GM21723 (cell line): ENCODE measurements around the gene MIA3.
A peak's percentile ranks its signal among the peaks of the same experiment; 100 is the strongest.

ENCODE experiments used
- ATAC-seq: cut with Tn5 transposase; IDR thresholded peaks from one replicate; pipeline ENCODE4 v1.9.1; 2021; ENCODE audit warnings: mild to moderate bottlenecking, moderate library complexity; ENCODE audit not compliant: unreplicated experiment

Gene MIA3

DNA sequence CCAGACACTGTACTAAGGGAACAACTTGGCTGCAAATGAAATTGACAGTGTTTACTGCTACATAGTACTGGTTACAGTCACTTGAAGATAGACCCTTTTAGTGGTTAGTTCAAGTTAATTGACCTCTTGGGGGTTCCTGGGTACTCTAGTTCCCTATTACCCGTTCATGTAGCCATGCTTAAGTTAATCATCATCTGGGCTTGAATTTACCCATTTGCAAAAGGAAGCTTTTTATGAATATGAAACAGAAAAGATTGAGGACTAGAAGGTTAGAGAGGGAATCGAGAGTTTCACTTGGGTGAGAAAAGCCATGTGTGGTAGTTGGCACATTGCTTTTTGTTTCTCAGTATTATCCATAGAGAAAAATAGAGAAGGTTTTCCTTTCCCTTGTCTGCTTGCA lies 2.7 kb downstream of the MIA3 start:
- no peak for ATAC-seq

DNA sequence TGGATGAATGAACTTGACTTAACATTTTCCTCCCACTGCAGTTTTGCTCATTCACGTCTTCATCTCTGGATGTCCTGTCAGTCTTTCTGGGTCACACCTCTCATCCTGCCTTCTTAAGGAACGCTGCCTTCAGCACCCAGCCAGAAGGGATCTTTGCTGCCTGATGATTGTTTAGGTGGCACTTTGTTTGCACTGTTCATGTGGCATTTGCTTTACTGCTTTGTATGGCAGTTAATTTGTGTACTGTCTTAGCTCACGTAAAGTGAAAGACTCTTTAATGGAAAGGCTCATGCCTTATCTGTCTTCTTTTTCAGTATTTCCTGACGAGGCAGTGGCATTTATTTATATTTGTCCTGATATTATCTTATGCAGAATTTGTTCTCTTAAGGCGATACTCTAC lies 4.9 kb downstream of the MIA3 start:
- no peak for ATAC-seq

DNA sequence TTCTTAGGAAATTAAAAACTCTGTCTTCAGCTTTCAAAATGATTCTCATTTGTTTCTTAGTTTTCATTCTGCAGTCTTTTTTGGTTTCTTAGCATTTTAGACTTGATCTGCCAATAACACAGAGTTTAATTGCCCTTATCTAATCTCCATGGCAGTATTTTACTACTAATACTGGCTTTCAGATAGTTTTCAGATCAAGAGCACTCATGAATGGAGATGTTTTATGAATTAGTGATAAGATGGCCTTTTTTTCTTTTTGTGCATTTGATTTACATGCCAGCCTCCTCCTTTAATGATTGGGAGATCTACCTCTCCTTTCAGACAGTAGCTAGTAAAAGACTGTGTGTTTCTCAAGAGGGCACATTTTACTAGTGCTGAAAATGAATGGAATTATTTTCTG lies 5.6 kb downstream of the MIA3 start:
- no peak for ATAC-seq

DNA sequence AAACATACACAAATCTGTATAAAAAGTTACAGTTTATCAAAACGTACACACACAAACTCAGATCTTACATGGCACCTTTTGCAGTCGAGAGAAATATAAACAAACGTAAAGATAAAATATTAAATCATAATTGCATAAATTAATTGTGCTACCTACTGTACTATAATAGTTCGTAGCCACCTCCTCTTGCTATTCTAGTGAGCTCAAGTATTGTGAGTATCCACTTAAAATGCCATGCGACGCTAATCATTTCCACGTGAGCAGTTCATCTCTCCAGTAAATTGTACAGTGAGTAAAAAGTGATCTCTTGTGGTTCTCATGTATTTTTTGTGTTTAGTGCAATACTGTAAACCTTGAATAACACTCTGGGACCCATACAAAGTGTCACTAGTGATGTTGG lies 6.3 kb downstream of the MIA3 start:
- ATAC-seq = no peak

DNA sequence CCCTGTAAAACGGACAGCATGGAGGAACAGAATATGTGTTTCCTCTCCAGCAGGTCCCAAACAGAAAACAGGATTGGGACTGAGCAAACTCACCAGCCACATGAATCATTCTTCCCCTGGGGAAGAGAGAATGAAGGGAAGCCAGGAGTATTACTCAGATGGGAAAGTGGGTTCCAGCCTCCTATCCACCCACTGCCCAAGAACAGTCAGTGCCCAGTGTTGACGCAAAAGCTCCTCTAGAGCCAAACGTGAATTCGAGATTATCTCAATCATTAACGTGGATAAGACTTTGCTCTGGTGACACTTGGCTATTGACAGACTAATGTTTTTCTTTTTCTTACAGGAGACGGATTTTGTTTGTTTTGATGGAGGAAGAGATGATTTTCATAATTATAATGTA lies 9.3 kb downstream of the MIA3 start:
- ATAC-seq = no peak

DNA sequence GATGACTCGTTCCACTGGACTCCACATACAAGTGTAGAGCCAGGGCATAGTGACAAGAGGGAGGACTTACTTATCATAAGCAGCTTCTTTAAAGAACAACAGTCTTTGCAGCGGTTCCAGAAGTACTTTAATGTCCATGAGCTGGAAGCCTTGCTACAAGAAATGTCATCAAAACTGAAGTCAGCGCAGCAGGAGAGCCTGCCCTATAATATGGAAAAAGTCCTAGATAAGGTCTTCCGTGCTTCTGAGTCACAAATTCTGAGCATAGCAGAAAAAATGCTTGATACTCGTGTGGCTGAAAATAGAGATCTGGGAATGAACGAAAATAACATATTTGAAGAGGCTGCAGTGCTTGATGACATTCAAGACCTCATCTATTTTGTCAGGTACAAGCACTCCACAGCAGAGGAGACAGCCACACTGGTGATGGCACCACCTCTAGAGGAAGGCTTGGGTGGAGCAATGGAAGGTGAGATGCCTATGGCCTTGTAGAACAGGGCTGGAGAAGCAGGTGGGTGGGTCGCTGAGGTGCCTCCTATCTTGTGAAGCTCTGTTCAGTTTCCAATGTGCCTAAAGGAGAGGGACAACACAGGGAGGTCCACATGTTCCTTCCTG lies 12.1 kb downstream of the MIA3 start:
- no peak for ATAC-seq

DNA sequence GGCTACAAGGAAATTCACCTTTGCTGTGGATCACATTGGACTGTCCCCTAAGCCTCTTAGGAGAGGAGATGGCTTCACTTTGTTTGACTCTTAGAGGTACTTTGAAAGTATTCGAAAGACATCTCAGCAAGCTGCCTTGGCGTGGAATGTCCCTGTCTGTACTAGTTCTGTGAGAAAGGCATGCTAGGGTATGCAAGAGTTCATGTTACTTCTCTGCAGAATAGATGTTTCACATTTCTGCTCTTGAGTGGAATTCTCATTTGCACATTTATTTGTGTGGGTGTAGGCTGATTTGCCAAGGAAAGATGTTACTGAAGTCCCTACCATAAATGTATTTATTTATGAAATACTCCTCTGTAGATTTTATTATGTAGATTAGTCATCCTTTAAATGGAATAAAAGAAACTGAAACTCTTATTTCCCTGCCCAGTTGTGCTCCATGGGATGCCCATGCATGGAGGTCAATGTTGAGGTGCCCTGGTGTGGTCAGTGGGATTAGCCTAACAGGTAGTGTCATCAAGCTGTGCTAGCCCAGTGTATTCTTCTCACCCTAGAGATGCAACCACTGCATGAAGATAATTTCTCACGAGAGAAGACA lies 13.8 kb downstream of the MIA3 start:
- no peak for ATAC-seq

DNA sequence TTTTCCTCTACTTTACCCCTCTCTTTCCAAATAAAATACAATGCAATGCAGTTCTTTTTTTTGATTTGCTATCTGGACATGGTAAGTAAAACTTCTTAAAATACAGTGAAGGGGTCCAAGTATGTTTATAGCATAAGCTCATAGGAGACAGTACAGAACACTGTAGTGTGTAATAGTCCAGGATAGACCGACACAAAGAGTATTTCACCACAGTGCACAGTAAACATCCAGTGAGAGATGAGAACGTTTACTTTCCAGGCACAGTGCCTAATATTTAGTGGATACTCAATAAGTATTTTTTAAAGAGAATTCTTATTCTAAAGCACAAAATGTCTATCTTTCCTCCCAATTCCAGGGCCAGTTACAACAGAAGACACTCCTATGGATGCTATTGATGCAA lies 14.9 kb downstream of the MIA3 start:
- no peak for ATAC-seq

DNA sequence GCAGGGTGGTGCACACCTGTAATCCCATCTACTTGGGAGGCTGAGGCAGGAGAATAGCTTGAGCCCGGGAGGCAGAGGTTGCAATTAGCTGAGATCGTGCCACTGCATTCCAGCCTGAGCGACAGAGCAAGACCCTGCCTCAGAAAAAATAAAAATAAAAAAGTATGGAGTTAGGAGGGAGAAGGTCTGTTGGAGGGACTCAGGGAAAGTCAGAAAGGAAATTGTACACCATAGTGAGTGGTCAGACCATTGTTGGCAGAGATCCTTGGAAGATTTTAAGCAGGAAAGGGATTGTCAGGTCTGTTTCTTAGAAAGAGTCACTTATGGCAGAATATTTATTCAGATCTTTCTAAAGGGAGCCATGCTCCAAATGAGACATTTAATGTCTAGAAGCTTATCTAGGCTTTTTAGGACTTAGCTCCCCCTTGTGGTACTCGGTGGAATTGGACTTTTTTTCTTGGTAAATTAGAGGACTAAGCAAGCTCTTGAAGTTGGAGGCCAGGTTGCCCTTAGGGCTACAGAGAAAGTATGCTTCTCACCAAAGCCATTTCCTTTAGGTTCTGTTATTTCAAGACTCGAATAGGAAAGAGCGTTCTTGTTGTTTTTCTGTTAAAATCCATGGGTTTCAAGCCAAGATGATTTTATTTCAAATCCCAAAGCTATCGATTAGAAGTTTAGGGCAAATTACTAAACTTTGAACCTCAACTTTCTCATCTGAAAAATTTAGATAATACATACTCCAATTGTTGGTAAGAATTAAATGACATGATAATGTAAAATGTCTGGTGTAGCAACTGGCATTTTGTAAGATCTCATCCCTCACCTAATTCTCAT lies 16.5 kb downstream of the MIA3 start:
- ATAC-seq = peak; percentile 95

DNA sequence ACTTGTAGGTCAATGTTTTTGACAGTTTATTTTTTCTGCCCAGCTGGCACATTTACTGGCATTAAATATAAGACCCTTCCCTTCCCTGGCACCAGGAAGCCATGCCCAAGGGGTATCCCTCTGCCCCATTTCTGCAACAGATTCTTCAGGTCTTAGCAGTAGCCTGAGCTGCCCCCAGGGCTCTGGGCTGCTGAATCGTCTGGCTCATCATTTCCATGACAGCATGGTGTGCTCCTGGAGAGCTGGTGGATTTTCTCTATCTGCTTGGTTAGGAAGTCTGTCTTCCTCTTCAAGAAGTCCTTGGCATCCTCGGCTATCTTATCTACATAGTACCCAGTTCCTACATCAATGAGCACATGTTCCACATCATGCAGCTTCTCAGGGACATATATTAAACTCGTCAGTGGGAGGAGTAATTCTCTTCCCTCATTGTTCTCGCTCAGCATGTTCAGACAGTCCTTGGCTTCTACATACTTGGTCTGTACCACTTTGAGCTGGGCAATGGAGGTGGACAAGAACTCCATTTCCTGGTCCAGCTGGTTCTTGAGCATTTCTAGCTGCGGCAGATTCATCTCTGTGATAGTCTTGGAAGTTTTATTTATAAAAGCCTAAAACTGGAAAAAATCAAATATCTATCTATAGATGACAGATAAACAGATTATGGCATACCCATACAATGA lies 23.5 kb downstream of the MIA3 start:
- ATAC-seq = no peak

DNA sequence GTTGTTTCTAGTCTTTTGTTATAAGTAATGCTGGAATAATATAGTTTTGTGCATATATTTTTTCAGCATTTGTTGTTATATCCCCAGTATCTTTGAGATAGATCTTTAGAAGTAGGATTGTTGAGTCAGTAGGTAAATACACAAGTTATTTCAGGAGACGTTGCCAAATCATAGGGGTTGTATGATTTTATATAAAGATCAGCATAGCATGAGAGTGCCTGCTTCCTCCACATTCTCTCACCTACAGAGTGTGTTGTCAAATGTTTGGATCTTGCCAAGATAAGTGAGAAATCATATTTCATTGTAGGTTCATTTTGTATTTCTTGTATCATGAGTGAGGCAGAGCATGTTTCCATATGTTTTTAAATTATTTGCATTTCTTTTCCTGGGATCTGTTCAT lies 24.6 kb downstream of the MIA3 start:
- no peak for ATAC-seq

DNA sequence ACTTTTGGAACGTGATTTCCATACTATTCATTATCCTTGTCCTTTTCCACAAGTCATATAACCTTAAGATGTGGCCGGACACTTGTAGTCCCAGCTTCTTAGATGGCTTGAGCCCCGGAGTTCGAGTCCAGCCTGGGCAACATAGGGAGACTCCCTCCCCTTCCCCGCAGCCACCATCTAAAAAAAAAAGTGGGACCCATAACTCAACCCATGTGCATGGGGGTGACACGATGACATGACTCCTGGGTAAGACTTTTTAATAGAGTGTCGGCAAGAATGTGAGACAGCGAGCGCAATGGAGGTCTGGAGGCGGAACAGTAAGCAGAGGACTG lies 25.7 kb downstream of the MIA3 start:
- no peak for ATAC-seq

DNA sequence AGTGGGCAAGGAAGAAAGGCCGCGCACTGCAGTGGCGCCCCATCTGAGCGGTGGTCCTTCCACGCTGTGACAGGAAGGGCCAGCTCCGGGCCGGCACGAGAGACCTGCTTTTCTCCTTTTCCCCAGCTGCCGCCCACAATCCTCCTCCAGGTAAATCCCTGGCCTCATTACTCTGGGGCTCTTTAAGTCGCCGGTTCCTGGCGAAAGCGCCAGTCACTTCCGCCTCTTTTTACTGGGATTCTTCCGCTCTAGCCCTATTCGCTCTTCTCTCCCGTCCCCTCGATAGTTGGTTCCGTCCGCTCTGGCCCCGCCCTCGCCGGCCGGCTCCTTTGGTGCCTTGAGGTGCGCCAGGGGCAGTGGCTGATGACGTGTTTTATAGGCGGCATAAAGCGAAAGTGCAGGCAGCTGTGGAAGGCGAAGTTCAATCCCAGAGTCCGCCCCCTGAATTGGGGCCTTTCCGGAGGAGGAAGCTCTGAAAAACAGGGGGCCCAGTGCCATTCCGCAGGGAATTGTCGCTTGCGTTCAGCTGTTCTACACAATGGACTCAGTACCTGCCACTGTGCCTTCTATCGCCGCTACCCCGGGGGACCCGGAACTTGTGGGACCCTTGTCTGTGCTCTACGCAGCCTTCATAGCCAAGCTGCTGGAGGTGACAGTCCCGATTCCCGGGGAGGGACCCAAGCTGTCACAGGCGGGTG lies 26.2 kb downstream of the MIA3 start:
- ATAC-seq = peak; percentile 96

DNA sequence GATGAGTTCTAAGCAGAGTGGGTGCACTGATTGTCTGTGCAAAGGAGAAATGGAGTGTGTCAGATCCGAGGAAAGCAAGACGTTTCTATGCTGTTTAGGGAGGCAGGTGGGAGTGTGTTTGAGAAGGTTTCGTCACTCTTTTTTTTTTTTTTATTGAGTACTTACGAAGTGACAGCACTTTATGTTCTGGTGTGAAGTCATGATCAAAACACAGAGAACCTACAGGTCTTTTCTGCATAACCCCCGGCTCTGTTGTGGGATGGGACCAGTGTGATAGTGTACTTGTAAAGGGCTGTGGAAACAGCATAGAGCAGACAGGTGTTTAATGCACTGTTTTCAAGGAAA lies 26.7 kb downstream of the MIA3 start:
- ATAC-seq = no peak

DNA sequence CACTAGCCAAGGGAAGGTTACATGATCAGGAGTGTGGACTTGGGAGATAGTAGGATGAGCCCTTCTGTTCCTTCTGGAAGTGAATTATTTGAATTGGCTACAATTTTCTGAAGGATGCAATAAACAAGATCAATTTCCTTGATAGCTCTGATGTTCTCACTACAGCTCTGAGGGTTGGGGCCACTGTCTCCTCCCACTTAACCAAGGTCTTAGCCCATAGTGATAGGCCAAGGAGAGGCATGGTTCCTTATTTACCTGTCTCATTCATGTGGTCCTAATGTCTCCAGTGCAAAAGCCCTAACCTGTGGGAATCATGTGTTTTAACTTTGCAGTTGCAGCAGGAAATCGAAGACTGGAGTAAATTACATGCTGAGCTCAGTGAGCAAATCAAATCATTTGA lies 34.8 kb downstream of the MIA3 start:
- ATAC-seq = no peak

DNA sequence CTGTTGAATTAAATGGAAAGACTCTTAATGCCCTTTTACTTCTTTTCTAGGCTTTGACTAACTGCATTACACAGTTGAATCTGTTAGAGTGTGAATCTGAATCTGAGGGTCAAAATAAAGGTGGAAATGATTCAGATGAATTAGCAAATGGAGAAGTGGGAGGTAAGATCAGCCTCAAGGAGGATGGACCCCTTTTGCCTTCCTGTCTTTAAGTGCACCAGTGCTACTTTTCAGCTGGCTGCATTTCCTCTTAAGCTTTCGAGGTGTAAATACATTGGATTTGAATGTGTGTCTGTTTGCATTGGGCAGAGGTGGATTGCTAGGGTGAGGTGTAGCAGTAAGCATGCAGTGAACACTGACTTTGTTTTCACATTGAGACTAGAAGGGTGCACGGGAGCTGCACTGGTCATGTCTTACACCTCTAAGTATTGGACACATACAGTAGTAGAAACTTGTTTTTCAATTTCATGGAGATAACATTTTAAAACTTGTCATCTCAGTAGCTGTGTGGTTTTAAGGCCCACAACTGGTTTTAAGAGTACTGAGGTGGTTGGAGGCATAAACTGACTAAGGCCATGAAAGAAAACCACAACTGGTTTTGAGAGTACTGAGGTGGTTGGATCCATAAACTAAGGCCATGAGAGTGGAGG lies 35.4 kb downstream of the MIA3 start:
- peak; percentile 63 for ATAC-seq

DNA sequence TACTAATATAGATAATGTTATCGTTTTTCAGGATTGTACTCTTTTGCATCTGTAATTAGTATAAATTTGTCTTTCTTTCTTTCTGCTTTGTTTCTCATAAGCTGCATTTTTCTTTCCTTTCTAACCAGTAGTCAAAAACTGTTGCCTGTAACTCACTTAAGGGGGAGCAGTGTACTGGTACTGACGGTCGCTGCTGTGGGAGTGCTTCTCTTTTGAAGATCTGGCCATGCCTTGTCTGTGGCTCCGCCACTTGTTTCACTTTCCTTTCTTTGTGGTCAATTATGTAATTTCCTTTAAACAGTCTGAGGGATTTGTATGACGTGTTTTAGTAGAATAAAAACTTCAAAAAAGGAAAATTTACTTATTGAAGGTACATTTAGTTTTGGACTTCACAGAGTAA lies 37.0 kb downstream of the MIA3 start:
- peak; percentile 95 for ATAC-seq

DNA sequence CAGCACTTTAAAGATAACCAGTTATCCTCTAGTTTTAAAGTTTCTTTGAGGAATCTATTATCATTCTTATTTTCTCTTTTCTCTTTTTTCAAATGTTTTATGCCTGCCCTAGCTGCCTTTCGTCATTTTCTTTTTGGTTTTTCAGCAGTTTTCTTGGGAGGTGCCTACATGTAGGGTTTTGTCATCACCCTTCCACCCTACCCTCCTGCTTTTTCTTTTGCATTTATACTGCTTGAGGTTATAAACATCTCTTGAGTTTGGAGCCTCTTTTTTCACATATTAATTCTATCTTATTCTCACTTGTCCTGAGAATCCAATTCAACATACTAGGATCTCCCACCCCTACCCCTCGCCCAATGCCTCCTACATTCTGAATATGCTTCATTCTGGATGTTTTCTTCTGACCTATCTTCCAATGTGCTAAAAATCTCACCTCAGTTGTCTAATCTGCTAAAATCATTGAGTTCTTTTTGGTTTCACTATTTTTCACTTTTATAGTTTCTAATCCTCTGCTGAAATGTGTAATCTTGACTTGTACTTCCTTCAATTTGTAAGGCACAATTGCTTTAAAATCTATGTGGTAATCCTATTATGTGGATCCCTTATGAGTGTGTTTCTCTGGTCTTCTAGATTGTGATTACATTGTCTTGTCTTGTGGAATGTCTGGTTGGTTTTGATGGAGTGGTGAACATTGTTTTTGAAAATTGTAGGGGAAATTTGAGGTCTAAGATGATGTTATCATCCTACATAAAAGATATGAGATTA lies 38.7 kb downstream of the MIA3 start:
- no peak for ATAC-seq

DNA sequence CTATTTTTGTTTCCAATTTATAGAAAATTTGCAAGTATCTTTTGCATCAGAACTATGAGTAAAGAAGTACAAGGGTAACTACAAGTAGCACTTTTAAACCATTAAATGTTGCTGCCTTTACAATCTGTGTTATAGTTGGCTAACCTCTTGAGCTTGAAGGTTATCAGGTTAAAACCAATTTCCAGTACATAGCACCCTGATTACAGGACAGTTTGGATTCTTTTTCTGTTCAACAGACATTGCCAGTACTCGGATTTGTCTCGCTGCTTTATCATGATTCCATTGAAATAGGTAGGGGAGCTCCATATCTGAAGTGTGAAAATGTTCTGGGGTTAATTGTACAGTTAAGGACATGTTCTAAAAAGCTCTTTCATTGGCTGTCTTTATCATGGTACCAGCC lies 40.0 kb downstream of the MIA3 start:
- ATAC-seq = no peak

DNA sequence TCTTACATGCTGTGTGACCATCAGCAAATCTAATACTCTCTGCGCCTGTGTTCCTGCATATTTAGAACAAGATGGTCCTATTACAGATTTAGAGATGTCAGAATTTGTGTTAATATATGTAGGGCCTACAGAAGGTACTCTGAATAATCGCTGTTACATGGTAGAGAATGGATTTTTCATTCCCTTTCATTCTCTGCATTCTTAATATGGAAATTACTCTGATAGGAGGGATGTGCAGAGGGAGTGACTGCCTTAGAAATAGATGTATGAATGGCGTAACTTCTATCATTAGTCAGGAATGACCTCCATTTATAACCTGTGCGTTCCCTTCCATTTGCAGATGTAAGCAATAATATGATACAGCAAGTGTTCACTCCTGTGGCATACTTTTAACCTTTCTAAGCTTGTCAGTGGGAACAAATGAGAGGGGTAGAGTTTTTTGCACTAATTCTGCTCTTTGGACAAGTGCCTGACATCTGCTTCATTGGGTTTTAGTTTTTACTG lies 45.6 kb downstream of the MIA3 start:
- ATAC-seq = no peak
